Activated T-cell treated with anti-CD3 and anti-CD28 coated beads for 24 hours (primary cell): Measurements from ENCODE around the gene PGM1.

Source experiments
- DNase-seq: peaks from one replicate; pipeline ENCODE4 v3.0.0-alpha.2; 2020; ENCODE audit warnings: low read depth

Gene PGM1

GRCh38 chr1:63701187-63701586 is 108.0 kb downstream of the PGM1 start:
- DNase-seq = no peak

GRCh38 chr1:63703701-63704107 is 110.5 kb downstream of the PGM1 start:
- DNase-seq = no peak

- DNase-seq = no peak
Measured at GRCh38 chr1:63704443-63704842, 111.2 kb downstream of the PGM1 start.

- no peak for DNase-seq
Measured at GRCh38 chr1:63705078-63705477, 111.9 kb downstream of the PGM1 start.

GRCh38 chr1:63709267-63709828 is 116.1 kb downstream of the PGM1 start:
- no peak for DNase-seq
